ENCODE measurements around the gene GALNTL6. TPM values are rescaled to one million over a fixed set of nuclear protein-coding genes. Genes with fewer than 3 reads are reported as not detected.

GALNTL6 gene
- polyA plus RNA-seq, 1 donor (not counting 4 experiments of a cell fraction or from before 2014, with no cell fraction given): not detected

DNA sequence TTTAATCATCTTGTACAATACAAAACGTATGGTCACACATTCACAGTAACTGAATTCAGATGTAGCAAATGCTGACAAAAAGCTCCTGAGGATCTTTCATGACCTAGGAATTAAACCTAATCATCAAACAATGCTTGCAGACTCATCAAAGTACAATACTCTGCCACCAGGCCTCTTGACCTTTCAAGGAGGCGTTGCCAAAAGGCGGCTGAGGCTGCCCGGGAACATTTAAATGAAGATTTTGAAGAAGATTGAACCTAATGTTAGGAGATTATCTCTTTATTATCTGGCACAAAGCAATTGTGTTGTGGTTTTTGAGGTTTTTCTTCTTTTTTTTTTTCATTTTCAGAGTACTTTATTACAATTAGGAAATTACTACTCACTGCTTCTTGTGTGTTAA is 340.5 kb downstream of the GALNTL6 start:
- no peak for FAIRE-seq
- H3K9me3 ChIP-seq (ENCODE audit: control insufficient read depth, low read depth, low read length): no peaks in the 10 kb centered on the region
- no peak overlapping the region for H3K4me2 ChIP-seq (ENCODE audit: control insufficient read depth, extremely low read depth, insufficient read depth, low read depth, low read length)
- no peaks in the 10 kb centered on the region for H3K27me3 ChIP-seq (ENCODE audit: control insufficient read depth, extremely low read depth, insufficient read depth, low read length)
- H3K9ac ChIP-seq (ENCODE audit: control insufficient read depth, extremely low read depth, insufficient read depth, low read length): no peak overlapping the region
- H4K20me1 ChIP-seq (ENCODE audit: control insufficient read depth, extremely low read depth, insufficient read depth, low read length): no peaks in the 10 kb centered on the region
- TF ChIP-seq EZH2 (IDR thresholded peaks at IDR 0.05; ENCODE audit: low read length): no peak
- TF ChIP-seq, protein P1, sequence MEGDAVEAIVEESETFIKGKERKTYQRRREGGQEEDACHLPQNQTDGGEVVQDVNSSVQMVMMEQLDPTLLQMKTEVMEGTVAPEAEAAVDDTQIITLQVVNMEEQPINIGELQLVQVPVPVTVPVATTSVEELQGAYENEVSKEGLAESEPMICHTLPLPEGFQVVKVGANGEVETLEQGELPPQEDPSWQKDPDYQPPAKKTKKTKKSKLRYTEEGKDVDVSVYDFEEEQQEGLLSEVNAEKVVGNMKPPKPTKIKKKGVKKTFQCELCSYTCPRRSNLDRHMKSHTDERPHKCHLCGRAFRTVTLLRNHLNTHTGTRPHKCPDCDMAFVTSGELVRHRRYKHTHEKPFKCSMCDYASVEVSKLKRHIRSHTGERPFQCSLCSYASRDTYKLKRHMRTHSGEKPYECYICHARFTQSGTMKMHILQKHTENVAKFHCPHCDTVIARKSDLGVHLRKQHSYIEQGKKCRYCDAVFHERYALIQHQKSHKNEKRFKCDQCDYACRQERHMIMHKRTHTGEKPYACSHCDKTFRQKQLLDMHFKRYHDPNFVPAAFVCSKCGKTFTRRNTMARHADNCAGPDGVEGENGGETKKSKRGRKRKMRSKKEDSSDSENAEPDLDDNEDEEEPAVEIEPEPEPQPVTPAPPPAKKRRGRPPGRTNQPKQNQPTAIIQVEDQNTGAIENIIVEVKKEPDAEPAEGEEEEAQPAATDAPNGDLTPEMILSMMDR (optimal IDR thresholded peaks at IDR 0.05 in 1 of 3, IDR thresholded peaks at IDR 0.05 in 1 of 3, conservative IDR thresholded peaks at IDR 0.05 in 1 of 3; ENCODE audit: extremely low read depth in 1 of 3, insufficient read depth in 2 of 3, low read length in 3 of 3): no peak
- H3K27ac ChIP-seq (ENCODE audit: control insufficient read depth, insufficient read depth, low read length): no peak overlapping the region
- H3K79me2 ChIP-seq (ENCODE audit: control insufficient read depth, insufficient read depth, low read length): no peaks in the 10 kb centered on the region
- no peaks in the 10 kb centered on the region for H3K4me1 ChIP-seq (ENCODE audit: control insufficient read depth, extremely low read depth, insufficient read depth, low read length)
- DNase-seq (ENCODE audit: low read depth, low spot score): no peak
- dilution Hi-C loops (cut with MboI; ENCODE audit: extremely low pct_ligation_motif_present, low sequenced_read_pairs): no loop called here
- no peaks in the 10 kb centered on the region for H3K9me1 ChIP-seq (ENCODE audit: control insufficient read depth, extremely low read depth, insufficient read depth, low read length)
- no peak overlapping the region for H2AFZ ChIP-seq (ENCODE audit: control insufficient read depth, low read length)
- H3K4me3 ChIP-seq (ENCODE audit: control insufficient read depth in 2 of 3, extremely low read depth in 1 of 3, insufficient read depth in 2 of 3, low read depth in 1 of 3, low read length in 3 of 3): no peak overlapping the region
- H3K36me3 ChIP-seq (ENCODE audit: control insufficient read depth in 2 of 2, extremely low read depth in 1 of 2, insufficient read depth in 2 of 2, low read length in 2 of 2): no peaks in the 10 kb centered on the region

DNA sequence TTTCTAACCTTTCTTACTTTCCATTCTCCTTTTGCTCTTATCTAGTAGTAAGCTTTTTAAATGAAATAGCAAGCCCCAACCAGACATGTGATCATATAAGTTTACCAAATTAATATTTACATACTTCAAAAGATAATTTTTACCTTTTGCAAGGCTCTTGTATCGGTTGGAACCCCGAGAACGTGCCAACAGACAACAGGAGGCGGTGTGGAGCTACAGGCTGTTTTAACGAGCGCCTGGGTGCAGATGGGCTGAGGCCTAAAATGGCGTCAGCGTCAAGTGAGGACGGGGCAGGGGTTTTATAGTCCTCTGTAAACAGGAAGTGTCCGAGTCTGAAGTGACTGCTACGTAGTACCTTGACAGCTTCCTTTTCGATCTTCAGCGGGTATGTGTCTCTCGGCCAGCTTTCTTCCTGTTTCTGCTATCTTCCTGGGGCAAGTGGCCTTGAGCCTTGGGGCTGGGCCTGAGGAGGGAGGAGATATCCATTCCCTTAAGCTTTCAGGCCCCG is 342.7 kb downstream of the GALNTL6 start:
- Histone ChIP-seq H2AFZ (ENCODE audit: control insufficient read depth, low read length) (no peak overlapping the region), H3K79me2 (ENCODE audit: control insufficient read depth, insufficient read depth, low read length) (no peaks in the 10 kb centered on the region), H3K27ac (ENCODE audit: control insufficient read depth, insufficient read depth, low read length) (no peak overlapping the region), H3K4me1 (ENCODE audit: control insufficient read depth, extremely low read depth, insufficient read depth, low read length) (no peaks in the 10 kb centered on the region), H3K9me1 (ENCODE audit: control insufficient read depth, extremely low read depth, insufficient read depth, low read length) (no peaks in the 10 kb centered on the region), H3K4me2 (ENCODE audit: control insufficient read depth, extremely low read depth, insufficient read depth, low read depth, low read length) (no peak overlapping the region), H3K27me3 (ENCODE audit: control insufficient read depth, extremely low read depth, insufficient read depth, low read length) (no peaks in the 10 kb centered on the region), H4K20me1 (ENCODE audit: control insufficient read depth, extremely low read depth, insufficient read depth, low read length) (no peaks in the 10 kb centered on the region), H3K9ac (ENCODE audit: control insufficient read depth, extremely low read depth, insufficient read depth, low read length) (no peak overlapping the region), H3K9me3 (ENCODE audit: control insufficient read depth, low read depth, low read length) (no peaks in the 10 kb centered on the region), H3K36me3 (ENCODE audit: control insufficient read depth in 2 of 2, extremely low read depth in 1 of 2, insufficient read depth in 2 of 2, low read length in 2 of 2) (no peaks in the 10 kb centered on the region), H3K4me3 (ENCODE audit: control insufficient read depth in 2 of 3, extremely low read depth in 1 of 3, insufficient read depth in 2 of 3, low read depth in 1 of 3, low read length in 3 of 3) (no peak overlapping the region)
- DNase-seq (ENCODE audit: low read depth, low spot score) (no peak), FAIRE-seq (no peak)
- TF ChIP-seq EZH2 (IDR thresholded peaks at IDR 0.05; ENCODE audit: low read length): no peak
- TF ChIP-seq, protein P1 (optimal IDR thresholded peaks at IDR 0.05 in 1 of 3, IDR thresholded peaks at IDR 0.05 in 1 of 3, conservative IDR thresholded peaks at IDR 0.05 in 1 of 3; ENCODE audit: extremely low read depth in 1 of 3, insufficient read depth in 2 of 3, low read length in 3 of 3): no peak
- dilution Hi-C loops (cut with MboI; ENCODE audit: extremely low pct_ligation_motif_present, low sequenced_read_pairs): no loop called here

All from keratinocyte (primary cell).